GM23338 (cell line): Measurements from ENCODE around the gene CFAP299. TPM values are rescaled to one million over a fixed set of nuclear protein-coding genes. Genes with fewer than 3 reads are reported as not detected.

ENCODE experiments used
- ATAC-seq: fragments of 200-7000 bp; cut with Tn5 transposase; 3 replicates; pipeline ENCODE4 v1.9.1; 2020
- DNase-seq: peaks from one replicate; pipeline ENCODE4 v3.0.0-alpha.2; 2015; ENCODE audit warnings: low spot score
- H2AFZ ChIP-seq: fragments of 200-600 bp; sonication (generic); 2 replicates; pipeline ENCODE4 v1.8.0; 2016; ENCODE audit warnings: antibody characterized with exemption, mild to moderate bottlenecking, moderate library complexity
- H3F3A ChIP-seq: fragments of 200-600 bp; sonication (generic); replicated peaks from 2 replicates; pipeline ENCODE4 v1.8.0; 2017; ENCODE audit warnings: antibody characterized with exemption, mixed run types, low read depth
- H3K27ac ChIP-seq: fragments of 200-600 bp; sonication (generic); 2 replicates; pipeline ENCODE4 v1.6.1; 2016; ENCODE audit warnings: low read depth
- H3K27me3 ChIP-seq: fragments of 200-600 bp; sonication (generic); 2 replicates; pipeline ENCODE4 v1.8.0; 2016; ENCODE audit warnings: mild to moderate bottlenecking, mixed run types, moderate library complexity; ENCODE audit not compliant: insufficient read depth
- H3K36me3 ChIP-seq: fragments of 200-600 bp; sonication (generic); 2 replicates; pipeline ENCODE4 v1.8.0; 2016; ENCODE audit warnings: mild to moderate bottlenecking; ENCODE audit not compliant: insufficient read depth
- H3K4me1 ChIP-seq: fragments of 200-600 bp; sonication (generic); 2 replicates; pipeline ENCODE4 v1.8.0; 2016; ENCODE audit warnings: mild to moderate bottlenecking, moderate library complexity; ENCODE audit not compliant: insufficient read depth
- H3K4me2 ChIP-seq: fragments of 200-600 bp; sonication (generic); 2 replicates; pipeline ENCODE4 v1.7.1; 2017; ENCODE audit warnings: mixed run types
- H3K4me3 ChIP-seq: fragments of 200-600 bp; sonication (generic); 2 replicates; pipeline ENCODE4 v1.6.1; 2016; ENCODE audit warnings: mixed run types
- H3K79me2 ChIP-seq: fragments of 200-600 bp; sonication (generic); replicated peaks from 2 replicates; pipeline ENCODE4 v1.8.0; 2017; ENCODE audit warnings: mild to moderate bottlenecking; ENCODE audit not compliant: insufficient read depth
- H3K9me2 ChIP-seq: fragments of 200-600 bp; sonication (generic); 2 replicates; pipeline ENCODE4 v1.8.0; 2017; ENCODE audit not compliant: insufficient read depth
- H4K20me1 ChIP-seq: fragments of 200-600 bp; sonication (generic); replicated peaks from 2 replicates; pipeline ENCODE4 v1.8.0; 2017; ENCODE audit warnings: mild to moderate bottlenecking; ENCODE audit not compliant: insufficient read depth
- H3K27ac Mint-ChIP-seq: 2 replicates; pipeline ENCODE4 v1.8.0; 2020; ENCODE audit warnings: inconsistent platforms, mild to moderate bottlenecking, moderate library complexity, mixed read lengths
- H3K27me3 Mint-ChIP-seq: 3 replicates; pipeline ENCODE4 v1.8.0; 2022; ENCODE audit warnings: low read depth, mild to moderate bottlenecking, moderate library complexity, mixed read lengths, inconsistent platforms; ENCODE audit not compliant: insufficient read depth, poor library complexity
- H3K36me3 Mint-ChIP-seq: 3 replicates; pipeline ENCODE4 v1.8.0; 2021; ENCODE audit warnings: low read depth, mild to moderate bottlenecking, inconsistent platforms, moderate library complexity, mixed read lengths
- H3K4me1 Mint-ChIP-seq: 3 replicates; pipeline ENCODE4 v1.8.0; 2020; ENCODE audit warnings: mild to moderate bottlenecking, inconsistent platforms, mixed read lengths
- H3K4me3 Mint-ChIP-seq: 3 replicates; pipeline ENCODE4 v1.8.0; 2021; ENCODE audit warnings: moderate library complexity, mild to moderate bottlenecking, inconsistent platforms, mixed read lengths
- H3K9me3 Mint-ChIP-seq: 3 replicates; pipeline ENCODE4 v1.8.0; 2020; ENCODE audit warnings: moderate library complexity, mild to moderate bottlenecking, inconsistent platforms, mixed read lengths
- CREB1 ChIP-seq: fragments of 250-450 bp; sonication (Bioruptor Pico); IDR thresholded peaks from 2 replicates; pipeline ENCODE4 v1.5.0; 2020; ENCODE audit warnings: low read depth, mild to moderate bottlenecking, moderate library complexity
- CTCF ChIP-seq, 2 experiments: fragments of 200-600 bp in 1 of 2; sonication (generic) in 1 of 2; conservative IDR thresholded peaks; 2 replicates each; pipeline versions ENCODE4 v1.5.1 to v1.6.1; 2016 to 2017; ENCODE audit warnings: antibody characterized with exemption in 2 of 2, low read depth in 2 of 2, mild to moderate bottlenecking in 2 of 2, moderate library complexity in 1 of 2
- ETS1 ChIP-seq: IDR thresholded peaks from 2 replicates; pipeline ENCODE4 v1.6.1; 2016; ENCODE audit warnings: antibody characterized with exemption
- EZH2 ChIP-seq: fragments of 200-600 bp; sonication (generic); IDR thresholded peaks from one replicate; pipeline ENCODE4 v1.8.0; 2017; ENCODE audit warnings: antibody characterized with exemption, mild to moderate bottlenecking, low read depth; ENCODE audit not compliant: unreplicated experiment
- EZH2phosphoT487 ChIP-seq: fragments of 200-600 bp; sonication (generic); IDR thresholded peaks from one replicate; pipeline ENCODE4 v1.8.1; 2018; ENCODE audit warnings: antibody characterized with exemption; ENCODE audit not compliant: unreplicated experiment
- JUNB ChIP-seq: IDR thresholded peaks from one replicate; pipeline ENCODE4 v1.6.1; 2016; ENCODE audit warnings: antibody characterized with exemption; ENCODE audit not compliant: unreplicated experiment
- NANOG ChIP-seq: IDR thresholded peaks from 2 replicates; pipeline ENCODE4 v1.6.1; 2016; ENCODE audit warnings: antibody characterized with exemption, borderline replicate concordance
- POLR2AphosphoS5 ChIP-seq: IDR thresholded peaks from 2 replicates; pipeline ENCODE4 v1.6.1; 2016; ENCODE audit warnings: antibody characterized with exemption, low read depth
- ZNF462 ChIP-seq: fragments of 250-450 bp; sonication (Bioruptor Pico); IDR thresholded peaks from 2 replicates; pipeline ENCODE4 v1.5.0; 2020; ENCODE audit warnings: mild to moderate bottlenecking, moderate library complexity
- polyA plus RNA-seq: library from polyadenylated mRNA; unstranded; fragments of >200 nt; fragmentation: Nextera tagmentation; extraction: Ambion mirVana; gene quantifications from 2 replicates; pipeline ENCODE4 v1.2.1, GENCODE V29; 2016
- total RNA-seq: library from RNA; depleted of rRNA; stranded (reverse); fragments of >200 nt; shearing (Covaris generic); gene quantifications from 2 replicates; pipeline ENCODE4 v1.2.3, GENCODE V29; 2014

Gene CFAP299
- total and polyA plus RNA-seq, 2 experiments from 2014 or later = not detected

DNA sequence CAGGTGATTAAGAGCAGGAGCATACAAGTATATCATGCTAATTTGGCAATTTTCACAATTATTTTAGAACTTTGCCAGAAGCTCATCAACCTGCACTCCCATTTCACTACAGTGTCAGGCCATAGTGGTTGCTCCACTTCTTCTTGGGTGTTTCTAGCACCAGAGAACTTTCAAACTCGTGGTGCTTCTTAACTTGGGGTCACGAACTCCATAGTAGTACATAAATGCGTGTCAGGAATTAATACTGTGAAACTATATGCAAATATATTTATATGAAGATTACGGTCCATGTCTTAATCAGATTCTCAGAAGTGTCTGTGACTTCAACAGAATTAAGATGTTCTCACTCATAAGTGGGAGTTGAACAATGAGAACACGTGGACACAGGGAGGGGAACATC, 440.6 kb downstream of the CFAP299 start:
- H3K27me3 ChIP-seq = no peaks in the 10 kb centered on the region
- no peak overlapping the region for H3K4me3 ChIP-seq
- no peaks in the 10 kb centered on the region for H3K79me2 ChIP-seq
- no peak overlapping the region for H3K27ac Mint-ChIP-seq
- no peak overlapping the region for H3K27ac ChIP-seq
- no peak overlapping the region; the same call in 1 of the 2 replicates for H2AFZ ChIP-seq
- no peak overlapping the region for H3K4me2 ChIP-seq
- H3F3A ChIP-seq = no peaks in the 10 kb centered on the region
- H3K36me3 ChIP-seq = no peaks in the 10 kb centered on the region
- TF ChIP-seq POLR2AphosphoS5 (no peak), EZH2phosphoT487 (no peak), ETS1 (no peak), EZH2 (no peak), JUNB (no peak), NANOG (no peak), CTCF (conservative IDR thresholded peaks at IDR 0.05; ENCODE audit: low read depth in 2 of 2) (no peak)
- H3K9me2 ChIP-seq = no peaks in the 10 kb centered on the region
- peaks cover 2% of the 10 kb centered on the region for H3K27me3 Mint-ChIP-seq
- no peaks in the 10 kb centered on the region for H4K20me1 ChIP-seq
- no peak for DNase-seq
- H3K4me1 ChIP-seq = no peaks in the 10 kb centered on the region
- no peaks in the 10 kb centered on the region for H3K4me1 Mint-ChIP-seq
- ATAC-seq = no peak
- no peaks in the 10 kb centered on the region for H3K9me3 Mint-ChIP-seq
- no peak overlapping the region for H3K4me3 Mint-ChIP-seq
- H3K36me3 Mint-ChIP-seq = no peaks in the 10 kb centered on the region

DNA sequence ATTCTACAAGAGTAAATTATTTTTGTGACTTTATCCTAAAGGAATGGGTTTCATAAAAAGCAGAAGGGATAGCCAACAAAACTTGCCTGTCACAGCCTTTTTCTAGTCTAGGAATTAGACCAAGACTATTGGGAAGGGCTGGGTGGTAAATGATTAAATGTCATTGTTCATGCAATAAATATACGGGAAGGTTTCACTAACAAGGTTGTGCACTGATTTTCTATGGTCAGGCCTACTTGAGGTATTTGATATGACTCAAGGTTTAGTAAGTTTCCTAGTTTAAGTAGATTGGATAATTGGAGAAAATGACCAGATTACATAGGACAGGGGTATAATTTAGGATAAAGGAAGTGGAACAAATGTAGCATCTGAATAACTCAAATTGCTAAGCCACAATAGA, 445.9 kb downstream of the CFAP299 start:
- Histone ChIP-seq H4K20me1 (no peaks in the 10 kb centered on the region), H3K9me2 (no peaks in the 10 kb centered on the region), H2AFZ (no peak overlapping the region), H3F3A (no peaks in the 10 kb centered on the region), H3K36me3 (no peaks in the 10 kb centered on the region), H3K27me3 (no peaks in the 10 kb centered on the region), H3K4me3 (no peak overlapping the region), H3K79me2 (no peaks in the 10 kb centered on the region), H3K27ac (no peak overlapping the region), H3K4me2 (no peak overlapping the region), H3K4me1 (no peaks in the 10 kb centered on the region)
- H3K27me3 Mint-ChIP-seq = peaks cover 2% of the 10 kb centered on the region
- ATAC-seq (no peak), DNase-seq (no peak)
- no peak overlapping the region for H3K4me3 Mint-ChIP-seq
- H3K4me1 Mint-ChIP-seq = no peaks in the 10 kb centered on the region
- H3K9me3 Mint-ChIP-seq = no peaks in the 10 kb centered on the region
- H3K27ac Mint-ChIP-seq = no peak overlapping the region
- no peaks in the 10 kb centered on the region for H3K36me3 Mint-ChIP-seq
- TF ChIP-seq NANOG (no peak), CREB1 (no peak), EZH2 (no peak), EZH2phosphoT487 (no peak), CTCF (conservative IDR thresholded peaks at IDR 0.05; ENCODE audit: low read depth in 2 of 2) (no peak), ZNF462 (CRISPR knock-in tag) (no peak)
